Panc1 (cell line): Measurements from ENCODE around the gene ALG9. TPM values are rescaled to one million over a fixed set of nuclear protein-coding genes. Genes with fewer than 3 reads are reported as not detected.

ENCODE experiments used
- ATAC-seq: fragments of 200-7000 bp; cut with Tn5 transposase; 2 replicates; pipeline ENCODE4 v1.9.1; 2020; ENCODE audit warnings: mild to moderate bottlenecking, moderate library complexity
- BruUV-seq: library from RNA; stranded (reverse); fragments of 400-500 nt; replicated peaks from 2 replicates; lab custom pipeline; 2021; lab: Mats Ljungman, UMichigan
- CTCF ChIA-PET: fragments of 300-600 bp; sonication (Branson Sonifier 250); formaldehyde crosslinking; loops from one replicate; lab custom pipeline; 2022; ENCODE audit warnings: antibody characterized with exemption; lab: Charles Lee
- POLR2A ChIA-PET: fragments of 300-600 bp; sonication (Branson Sonifier 250); formaldehyde crosslinking; loops from one replicate; lab custom pipeline; 2022; ENCODE audit warnings: antibody characterized with exemption; lab: Charles Lee
- DNase-seq: peaks from one replicate; pipeline ENCODE4 v3.0.0-alpha.2; 2010; ENCODE audit warnings: low read depth, low spot score
- H3K27ac ChIP-seq: 2 replicates; pipeline ENCODE4 v1.5.1; 2011; ENCODE audit warnings: mild to moderate bottlenecking, low read length, inconsistent platforms
- H3K27me3 ChIP-seq: fragments of 200-500 bp; sonication (Bioruptor generic); 2 replicates; pipeline ENCODE4 v1.6.0; 2014; ENCODE audit warnings: low read length, inconsistent platforms; ENCODE audit not compliant: control insufficient read depth, insufficient read depth
- H3K36me3 ChIP-seq: fragments of 200-500 bp; sonication (Bioruptor generic); 2 replicates; pipeline ENCODE4 v1.5.1; 2014; ENCODE audit warnings: inconsistent platforms, mild to moderate bottlenecking, low read length, moderate library complexity; ENCODE audit not compliant: control insufficient read depth, insufficient read depth
- H3K4me1 ChIP-seq: 2 replicates; pipeline ENCODE4 v1.5.1; 2011; ENCODE audit warnings: inconsistent platforms, mild to moderate bottlenecking, low read length, moderate library complexity; ENCODE audit not compliant: control insufficient read depth, insufficient read depth
- H3K4me3 ChIP-seq, 2 experiments: 2 replicates each; pipeline ENCODE4 v1.5.1; 2011 to 2012; ENCODE audit warnings: low read depth in 2 of 2, low read length in 2 of 2, mild to moderate bottlenecking in 2 of 2, inconsistent platforms in 1 of 2, moderate library complexity in 1 of 2
- H3K9me3 ChIP-seq: fragments of 200-500 bp; sonication (Bioruptor generic); 2 replicates; pipeline ENCODE4 v1.5.1; 2014; ENCODE audit warnings: low read depth, mild to moderate bottlenecking, inconsistent platforms, low read length, moderate library complexity; ENCODE audit not compliant: control insufficient read depth, insufficient read depth
- CTCF ChIP-seq: fragments of 450-650 bp; IDR thresholded peaks from 2 replicates; pipeline ENCODE4 v1.5.1; 2017; ENCODE audit warnings: mild to moderate bottlenecking
- POLR2AphosphoS5 ChIP-seq: IDR thresholded peaks from 2 replicates; pipeline ENCODE4 v1.6.1; 2012; ENCODE audit warnings: mild to moderate bottlenecking, low read depth, low read length, moderate library complexity
- REST ChIP-seq, 2 experiments: IDR thresholded peaks; 2 replicates each; pipeline ENCODE4 v1.6.1; 2011 to 2012; ENCODE audit warnings: low read depth in 2 of 2, control low read depth in 1 of 2, low read length in 1 of 2, mild to moderate bottlenecking in 1 of 2, moderate library complexity in 1 of 2; ENCODE audit not compliant: insufficient read depth in 1 of 2
- SIN3A ChIP-seq: IDR thresholded peaks from 2 replicates; pipeline ENCODE4 v1.6.1; 2012; ENCODE audit warnings: low read depth, mild to moderate bottlenecking, low read length, moderate library complexity, borderline replicate concordance; ENCODE audit not compliant: insufficient read depth
- TCF7L2 ChIP-seq: IDR thresholded peaks from 2 replicates; pipeline ENCODE4 v1.6.1; 2011; ENCODE audit warnings: mild to moderate bottlenecking, low read depth, low read length, inconsistent platforms
- in situ Hi-C: cut with HindIII; loops from 2 replicates; pipeline ENCODE4 v1.10.0; 2016; ENCODE audit warnings: low sequenced_read_pairs, low pct_unique_long_range_greater_than_20kb
- intact Hi-C: fragments of 100-400 bp; cut with micrococcal nuclease; formaldehyde crosslinking; loops from one replicate; pipeline ENCODE4 v1.10.0; 2022; ENCODE audit not compliant: unreplicated experiment
- total RNA-seq: library from RNA; stranded (reverse); gene quantifications from one replicate; pipeline ENCODE4 v1.2.1, GENCODE V29; 2021; ENCODE audit not compliant: unreplicated experiment

ALG9 gene
- total RNA-seq, 1 experiment from 2014 or later: 27.1 TPM

- no TSS peak for BruUV-seq
- no peak overlapping the region for H3K4me3 ChIP-seq
- POLR2A ChIA-PET: no interaction called here
- ATAC-seq: no peak
- H3K4me1 ChIP-seq: no peaks in the 10 kb centered on the region
- intact Hi-C loops: no loop called here
- no peak for TF ChIP-seq SIN3A
- no peak for TF ChIP-seq REST (IDR thresholded peaks at IDR 0.05; ENCODE audit: insufficient read depth in 1 of 2, low read depth in 2 of 2, low read length in 1 of 2)
- TF ChIP-seq POLR2AphosphoS5: no peak
- no peak for TF ChIP-seq TCF7L2
- no peak for TF ChIP-seq CTCF
- CTCF ChIA-PET: interaction anchor here (0.7 kb wide), 2 partner anchors 31 to 176 kb away, joined by 3 read pairs; no protein-coding TSS in a partner anchor
- no peaks in the 10 kb centered on the region for H3K9me3 ChIP-seq
- in situ Hi-C loops: no loop called here
- peaks cover 2% of the 10 kb centered on the region; the same call in 1 of the 2 replicates for H3K36me3 ChIP-seq
- H3K27ac ChIP-seq: no peak overlapping the region
- no peaks in the 10 kb centered on the region for H3K27me3 ChIP-seq
- DNase-seq: no peak
These were observed 82.9 kb downstream of the ALG9 start for GRCh38 chr11:111788464-111788863.

GRCh38 chr11:111788051-111788450 lies 83.3 kb downstream of the ALG9 start:
- H3K27me3 ChIP-seq: no peaks in the 10 kb centered on the region
- CTCF ChIA-PET: no interaction called here
- TF ChIP-seq POLR2AphosphoS5: no peak
- intact Hi-C loops (no loop called here), in situ Hi-C loops (no loop called here)
- no peaks in the 10 kb centered on the region for H3K9me3 ChIP-seq
- H3K36me3 ChIP-seq: peaks cover 2% of the 10 kb centered on the region; the same call in 1 of the 2 replicates
- POLR2A ChIA-PET: no interaction called here
- no peak overlapping the region for H3K27ac ChIP-seq
- H3K4me1 ChIP-seq: no peaks in the 10 kb centered on the region
- no TSS peak for BruUV-seq
- no peak overlapping the region for H3K4me3 ChIP-seq
- no peak for ATAC-seq
- no peak for DNase-seq

GRCh38 chr11:111785886-111786412 lies 85.4 kb downstream of the ALG9 start:
- in situ Hi-C loops (no loop called here), intact Hi-C loops (no loop called here)
- peaks cover 2% of the 10 kb centered on the region; the same call in 1 of the 2 replicates for H3K36me3 ChIP-seq
- ChIA-PET POLR2A (no interaction called here), CTCF (interaction anchor here (0.6 kb wide), 1 partner anchor 30 kb away, joined by 8 read pairs; no protein-coding TSS in a partner anchor)
- H3K4me3 ChIP-seq: no peak overlapping the region
- no peaks in the 10 kb centered on the region for H3K4me1 ChIP-seq
- no TSS peak for BruUV-seq
- ATAC-seq (no peak), DNase-seq (no peak)
- H3K27ac ChIP-seq: no peak overlapping the region
- no peaks in the 10 kb centered on the region for H3K27me3 ChIP-seq
- no peaks in the 10 kb centered on the region for H3K9me3 ChIP-seq
- TF ChIP-seq SIN3A: no peak
- TF ChIP-seq CTCF: no peak
- TF ChIP-seq REST (IDR thresholded peaks at IDR 0.05; ENCODE audit: insufficient read depth in 1 of 2, low read depth in 2 of 2, low read length in 1 of 2): no peak
- no peak for TF ChIP-seq TCF7L2
- TF ChIP-seq POLR2AphosphoS5: no peak
